Globus pallidus (tissue), 1 donor: ENCODE results near the gene GPR85.
"Not testable (repeated sequence)": the region's sequence is repeated elsewhere in the genome, so short reads cannot be mapped to it uniquely, and the experiment has no call there.

Source experiments
- DNase-seq: peaks from one replicate; pipeline ENCODE4 v3.0.0-alpha.2; 2015; ENCODE audit warnings: low spot score

The GPR85 gene, protein sequence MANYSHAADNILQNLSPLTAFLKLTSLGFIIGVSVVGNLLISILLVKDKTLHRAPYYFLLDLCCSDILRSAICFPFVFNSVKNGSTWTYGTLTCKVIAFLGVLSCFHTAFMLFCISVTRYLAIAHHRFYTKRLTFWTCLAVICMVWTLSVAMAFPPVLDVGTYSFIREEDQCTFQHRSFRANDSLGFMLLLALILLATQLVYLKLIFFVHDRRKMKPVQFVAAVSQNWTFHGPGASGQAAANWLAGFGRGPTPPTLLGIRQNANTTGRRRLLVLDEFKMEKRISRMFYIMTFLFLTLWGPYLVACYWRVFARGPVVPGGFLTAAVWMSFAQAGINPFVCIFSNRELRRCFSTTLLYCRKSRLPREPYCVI

DNA sequence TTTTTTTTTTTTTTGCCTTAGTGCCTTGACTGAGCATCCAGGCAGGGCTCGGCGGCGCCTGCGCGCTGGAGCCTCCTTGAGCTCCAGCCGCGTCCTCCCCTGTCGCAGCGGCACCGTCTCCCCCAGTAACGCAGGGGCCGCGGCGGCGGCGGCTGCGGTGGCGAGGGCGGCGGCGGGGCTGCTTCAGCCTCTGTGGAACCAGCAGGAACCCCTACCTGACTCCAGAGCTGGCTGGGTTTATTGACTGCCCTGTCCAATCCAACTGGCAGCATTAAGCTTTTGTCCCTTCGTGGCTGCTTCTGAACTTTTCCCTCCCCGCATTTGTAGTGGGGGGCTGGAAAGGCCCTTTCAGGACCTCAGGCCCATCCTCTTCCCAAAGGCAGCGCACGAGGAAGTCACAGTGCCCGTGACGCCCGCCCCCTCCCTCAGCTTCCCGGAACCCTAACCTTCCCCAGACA, at the start of gene GPR85:
Gene GPR85, minus strand, starts transcription at position 397 of the 458 bp plus-strand sequence. CDS start 2,106 bp downstream, outside the sequence.
- peak; percentile 54 for DNase-seq

DNA sequence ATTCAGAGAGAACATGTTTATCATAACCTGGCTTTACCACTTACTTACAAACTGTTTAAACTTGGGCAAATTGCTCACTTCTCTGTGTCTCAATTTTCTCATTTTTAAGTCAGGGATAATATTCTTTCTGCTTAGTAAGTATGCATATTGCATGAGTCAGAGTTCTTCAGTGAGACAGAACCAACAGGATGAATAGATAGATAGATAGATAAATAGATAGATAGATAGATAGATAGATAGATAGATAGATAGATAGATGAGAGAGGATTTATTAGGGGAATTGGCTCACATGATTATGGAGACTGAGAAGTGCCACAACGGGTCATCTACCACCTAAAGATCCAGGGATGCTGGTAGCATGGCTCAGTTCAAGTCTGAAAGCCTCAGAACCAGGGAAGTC, 47.4 kb upstream of the GPR85 start:
- DNase-seq, result no peak

DNA sequence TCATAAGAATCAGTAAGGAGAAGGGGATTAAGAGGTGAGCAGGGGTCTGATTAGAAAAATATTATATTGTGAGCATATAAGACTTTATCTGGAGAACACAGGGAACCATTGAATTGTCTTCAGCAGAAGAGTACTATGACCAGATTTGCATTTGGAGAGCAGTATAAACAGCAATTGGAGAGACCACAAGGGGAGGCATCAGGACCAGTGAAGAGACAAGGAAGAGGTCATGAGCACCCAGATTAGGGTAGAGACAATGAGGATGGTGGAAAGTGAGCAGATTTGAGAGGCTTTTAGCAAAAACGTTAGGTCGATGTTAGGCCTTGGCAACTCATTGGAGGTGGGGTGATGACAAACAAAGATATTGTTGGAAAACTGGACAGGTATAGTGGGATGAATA, 44.7 kb upstream of the GPR85 start:
- DNase-seq, result no peak

DNA sequence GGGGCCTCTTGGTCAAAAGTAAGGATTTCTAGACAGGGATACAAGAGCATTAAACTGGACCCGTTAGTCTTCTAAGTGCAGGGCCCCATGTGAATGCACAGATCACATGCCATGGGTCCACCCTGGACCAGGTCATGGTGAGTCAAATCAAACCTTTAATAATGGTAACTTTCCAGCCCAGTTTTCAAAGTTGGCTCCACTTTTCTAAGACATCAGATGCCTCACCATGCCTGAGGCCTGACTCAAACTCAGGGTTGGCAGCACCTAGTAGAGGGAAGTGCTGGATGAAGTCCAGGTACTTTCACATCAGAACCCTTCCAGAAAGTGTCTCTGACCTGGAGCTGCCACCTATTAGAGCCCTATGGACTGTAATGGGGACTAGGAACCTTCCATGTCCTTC, 41.4 kb upstream of the GPR85 start:
- no peak for DNase-seq

DNA sequence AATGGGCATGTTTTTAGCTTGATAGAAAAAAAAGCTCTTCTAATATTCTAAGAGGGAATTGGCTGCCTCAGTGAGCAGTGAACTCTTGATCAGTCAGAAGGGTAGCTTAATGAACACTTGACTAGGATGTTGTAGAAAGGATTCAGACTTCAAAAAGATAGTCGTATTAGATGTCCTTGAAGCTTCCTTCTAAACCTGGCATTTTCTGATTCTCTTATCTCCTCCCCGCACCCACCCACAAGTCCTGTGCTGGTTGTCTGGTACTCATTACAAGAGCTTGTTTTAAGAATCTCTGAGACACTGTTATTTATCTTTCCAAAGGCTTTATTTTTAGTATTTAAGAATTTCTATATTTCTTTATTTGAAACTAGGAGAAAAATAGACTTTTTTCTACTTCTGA, 39.1 kb upstream of the GPR85 start:
- DNase-seq, result no peak

DNA sequence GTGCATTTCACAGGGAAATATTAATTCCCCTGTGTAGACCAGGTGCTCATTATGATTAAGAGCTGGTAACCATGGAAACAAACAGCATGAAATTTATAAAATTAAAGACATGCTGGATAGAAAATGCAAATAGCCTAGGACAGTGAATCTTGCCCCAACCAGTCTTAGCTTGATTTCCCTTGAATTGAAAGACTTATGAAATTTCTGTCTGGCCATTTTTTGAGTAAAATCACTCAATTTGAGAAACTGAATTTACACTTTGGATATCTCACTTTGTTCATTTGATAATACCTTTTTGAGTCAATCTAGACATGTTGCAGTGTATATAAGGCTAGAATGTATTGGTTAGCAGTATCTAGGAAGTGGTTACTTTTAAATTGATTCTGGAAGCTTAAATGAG, 36.1 kb upstream of the GPR85 start:
- no peak for DNase-seq

DNA sequence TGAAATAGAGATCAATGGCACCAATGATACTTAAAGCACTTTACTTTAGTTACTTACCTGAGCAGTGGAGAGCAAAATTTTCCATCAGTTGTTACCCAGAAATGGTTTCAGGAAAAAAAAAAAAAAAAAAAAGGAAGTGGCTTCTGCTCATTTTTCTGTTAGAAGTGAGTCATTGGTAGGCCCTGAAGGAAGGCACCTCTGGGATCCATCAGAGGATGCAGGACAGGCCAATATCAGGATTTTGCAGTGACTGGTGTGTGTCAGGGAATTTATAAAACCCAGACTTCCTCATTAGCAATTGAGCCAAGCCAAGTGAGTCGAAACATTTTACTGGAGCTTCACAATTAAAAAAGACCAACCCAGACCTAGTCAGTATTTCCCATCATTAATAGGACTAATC, 34.0 kb upstream of the GPR85 start:
- no peak for DNase-seq

DNA sequence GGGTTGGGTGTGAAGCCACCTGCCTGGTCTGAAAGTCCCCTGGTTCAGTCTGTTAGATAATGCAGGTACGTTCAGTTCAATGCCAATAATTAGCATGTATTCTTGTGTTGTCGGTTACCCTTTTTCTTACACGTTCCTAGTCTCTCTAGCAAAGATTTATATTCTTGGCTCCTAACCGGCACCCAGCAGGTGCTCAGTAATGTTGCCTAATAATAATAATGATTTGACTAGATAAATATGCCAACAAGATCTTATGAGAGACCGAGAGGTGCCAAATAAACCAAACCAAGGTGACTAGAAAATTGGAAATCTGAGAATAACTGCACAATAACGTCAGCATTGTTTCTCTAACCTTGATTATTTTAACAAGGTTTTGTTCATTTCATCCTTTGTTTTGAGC, 32.8 kb upstream of the GPR85 start:
- no peak for DNase-seq

DNA sequence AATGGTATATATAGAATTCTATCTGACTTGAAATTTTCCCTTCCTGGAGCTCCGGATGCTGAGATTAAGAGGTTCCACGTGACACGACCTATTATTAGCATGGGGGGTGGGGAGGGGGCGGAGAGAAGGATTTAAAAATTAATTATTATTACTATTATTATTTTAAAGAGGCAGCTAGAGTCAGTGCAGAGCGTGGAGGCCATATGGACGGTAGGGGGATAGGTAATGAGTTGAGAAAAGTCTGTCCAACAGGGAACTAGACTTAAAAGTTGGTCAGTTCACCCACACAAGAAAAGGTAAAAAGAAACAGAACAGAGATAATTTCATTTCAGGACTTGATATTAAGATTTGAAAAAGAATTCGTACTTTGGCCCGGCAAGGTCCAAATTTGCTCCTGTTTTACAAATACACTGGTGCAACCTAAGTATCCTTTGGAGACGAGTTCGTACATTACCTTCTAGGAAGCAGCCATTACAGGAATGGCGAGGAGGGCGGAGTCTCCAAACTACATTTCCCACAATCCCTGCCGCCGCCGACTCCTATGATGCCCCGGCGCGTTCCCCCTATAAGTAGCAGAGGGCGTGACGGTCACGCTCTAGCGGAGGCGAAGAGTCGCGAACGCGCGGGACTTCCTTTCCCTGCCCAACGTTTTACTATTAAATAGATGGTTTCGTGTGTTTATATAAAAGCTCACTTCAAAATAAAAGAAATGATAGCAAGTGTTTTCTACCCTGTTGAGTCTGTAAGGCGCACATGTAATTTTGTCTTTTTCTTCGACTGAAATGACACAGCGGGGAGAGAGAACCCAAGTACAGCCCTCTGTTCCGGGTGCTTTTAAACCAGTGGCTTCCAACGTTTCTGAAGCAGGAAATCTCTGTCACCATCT, 31.7 kb upstream of the GPR85 start, which contains the start of gene SMIM30:
Gene SMIM30, minus strand, starts transcription at position 481 of the 886 bp plus-strand sequence. CDS start 976 bp downstream, outside the sequence.
- peak; percentile 93 for DNase-seq

DNA sequence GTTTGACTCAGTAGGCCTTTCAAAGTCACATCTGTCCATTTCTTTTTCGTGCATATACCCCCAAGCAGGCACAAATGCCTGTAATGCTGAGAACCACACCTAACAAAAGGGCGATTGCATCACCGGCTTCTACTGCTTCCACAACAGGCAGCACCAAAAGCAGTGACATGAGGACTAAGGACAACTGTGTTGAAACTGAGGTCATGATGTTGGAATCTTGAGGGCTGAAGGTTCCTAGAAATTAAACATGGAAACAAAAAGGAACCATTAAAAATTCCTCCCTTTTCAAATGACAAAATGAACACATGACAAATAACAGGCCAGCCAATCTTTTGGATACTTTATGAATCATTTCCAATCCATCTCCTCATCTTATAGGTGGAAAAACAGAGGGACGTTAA, 30.7 kb upstream of the GPR85 start:
- DNase-seq, result not testable (repeated sequence)

DNA sequence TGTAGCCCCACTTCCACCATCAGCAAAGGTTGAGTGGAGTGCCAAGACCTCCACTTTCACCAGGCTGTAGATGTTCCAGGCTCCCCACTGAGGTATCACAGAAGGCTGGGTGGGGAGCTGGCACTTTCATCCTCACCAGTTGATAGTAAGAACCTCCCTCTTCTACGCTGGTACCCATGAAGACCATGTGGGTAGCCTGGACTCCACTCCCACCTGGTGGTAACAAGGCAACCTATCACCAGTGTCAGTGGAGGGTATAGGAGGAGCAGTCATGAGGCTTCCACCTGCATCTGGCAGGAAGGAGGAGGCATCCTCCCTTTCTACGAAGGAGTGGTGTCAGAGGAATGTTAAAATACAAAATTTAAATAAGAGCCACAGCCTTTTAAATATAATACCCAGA, 27.3 kb upstream of the GPR85 start:
- DNase-seq, result no peak

DNA sequence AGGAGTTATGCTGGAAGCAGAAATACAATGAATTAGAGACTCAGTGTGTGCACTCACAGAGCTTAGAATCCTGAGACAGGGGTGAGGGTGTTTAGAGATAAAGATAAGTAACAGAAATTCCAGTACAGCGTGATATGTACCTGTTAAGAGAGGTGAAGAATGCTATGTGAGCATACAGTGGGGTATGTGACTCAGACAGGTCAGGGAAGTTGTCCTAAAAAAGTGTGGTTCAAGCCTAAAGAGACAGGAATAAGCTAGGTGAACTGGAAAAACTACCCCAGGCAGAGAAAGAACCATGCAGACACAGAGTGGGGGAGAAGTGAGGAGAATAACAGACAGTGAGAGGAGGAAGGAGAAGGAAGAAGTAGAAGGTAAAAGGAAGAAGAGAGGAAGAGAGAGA, 23.1 kb upstream of the GPR85 start:
- no peak for DNase-seq

DNA sequence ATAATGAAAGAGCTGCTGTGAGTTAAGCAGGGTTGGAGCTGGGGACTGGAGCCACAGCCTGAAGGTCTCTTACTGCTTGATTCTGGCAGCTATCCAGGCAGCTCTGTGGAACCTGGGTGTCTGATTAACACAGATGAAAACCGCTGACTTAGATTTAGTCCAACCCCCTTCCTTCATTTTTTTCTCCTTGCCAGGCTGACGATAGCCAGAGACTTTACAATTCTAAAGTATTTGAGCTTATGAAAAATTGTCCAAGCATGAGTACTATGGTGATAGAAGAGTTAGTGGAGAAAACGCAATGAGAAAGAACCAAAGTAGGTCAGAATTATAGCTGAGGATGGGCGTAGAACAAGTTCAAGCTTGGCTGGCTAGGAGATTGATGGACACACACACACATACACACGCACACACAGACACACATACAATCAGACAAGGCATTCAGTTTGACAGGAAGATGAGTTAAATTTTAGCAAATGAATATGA, 13.5 kb upstream of the GPR85 start:
- DNase-seq, result no peak

DNA sequence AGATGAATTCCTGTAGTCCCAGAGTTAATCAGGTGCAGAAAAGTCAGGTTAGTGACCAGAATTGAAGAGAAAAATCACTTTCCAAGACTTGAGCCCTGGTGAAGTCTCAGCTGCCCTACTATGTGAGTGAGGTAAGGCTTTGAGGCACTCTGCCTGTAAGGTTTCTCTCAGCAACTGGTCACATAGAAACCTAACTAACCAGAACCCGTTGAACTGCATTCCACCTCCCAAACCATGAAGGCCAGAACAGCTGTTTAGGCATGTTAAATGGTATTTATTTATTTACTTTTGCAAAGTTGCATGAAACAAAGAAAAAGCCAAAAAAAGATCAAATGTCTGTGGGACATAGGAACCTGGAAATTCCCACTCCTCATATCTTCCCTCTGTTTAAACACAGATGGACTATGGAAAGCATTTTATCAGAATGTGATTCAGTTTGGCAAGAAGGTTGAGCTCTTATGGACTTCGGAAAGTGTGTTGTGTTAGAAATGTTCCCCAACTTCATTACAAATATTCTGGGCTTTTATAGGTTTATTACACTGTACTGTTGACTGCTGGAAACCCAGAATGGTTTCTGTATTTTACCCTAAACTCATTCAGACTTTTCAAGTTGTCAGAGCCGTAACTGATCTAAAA, 12.8 kb upstream of the GPR85 start:
- no peak for DNase-seq

DNA sequence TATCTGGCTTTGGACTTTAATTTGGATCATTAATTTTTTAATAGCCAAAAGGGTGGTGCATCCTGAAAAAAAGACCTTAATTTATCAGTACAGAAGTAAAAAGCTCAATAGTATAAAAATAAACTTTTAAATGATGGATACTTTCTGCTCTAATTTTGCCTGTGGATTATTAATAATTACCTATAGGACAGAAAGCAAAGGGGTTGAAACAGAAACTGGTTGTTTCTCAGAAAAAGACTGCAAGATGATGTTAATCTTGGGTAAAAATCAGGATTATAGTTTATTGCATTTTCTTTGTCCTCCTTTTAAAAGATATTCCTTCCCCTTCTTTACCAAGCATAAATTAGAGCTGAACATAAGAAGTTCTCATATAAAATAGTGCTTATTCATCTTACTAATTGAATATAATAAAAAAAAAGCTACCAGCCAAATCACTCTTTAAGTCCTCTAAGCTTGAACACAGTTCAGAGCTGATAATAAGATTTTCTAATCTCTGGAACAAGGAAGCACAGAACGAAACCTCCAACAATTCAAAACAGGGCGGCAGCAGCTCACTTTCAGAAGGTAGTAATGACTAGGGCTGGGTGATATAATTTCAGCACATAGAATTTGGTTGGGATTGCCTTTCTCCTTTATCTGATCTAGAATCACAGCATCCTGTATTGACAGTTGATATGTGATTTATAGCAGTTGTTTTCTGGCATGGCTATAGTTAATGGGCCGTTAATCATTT, 8.1 kb upstream of the GPR85 start:
- no peak for DNase-seq

DNA sequence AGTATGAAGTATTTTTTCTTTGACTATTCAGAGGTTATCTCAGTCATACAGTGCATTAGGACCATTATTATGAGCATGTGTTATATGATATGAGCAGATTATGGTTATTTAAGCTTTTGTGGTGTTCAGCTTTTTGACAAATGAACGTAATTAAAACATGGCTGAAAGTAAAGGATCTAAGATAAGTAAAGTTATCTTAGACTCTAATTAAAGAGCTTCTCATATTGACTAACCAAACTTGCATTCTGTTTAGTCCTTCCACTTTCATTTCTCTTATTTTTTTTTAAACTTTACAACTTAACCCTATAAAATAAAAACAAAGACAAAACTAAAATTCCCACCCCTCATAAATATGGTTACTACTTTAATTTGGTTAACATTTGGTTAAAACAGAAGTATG, 6.9 kb upstream of the GPR85 start:
- DNase-seq, result no peak

DNA sequence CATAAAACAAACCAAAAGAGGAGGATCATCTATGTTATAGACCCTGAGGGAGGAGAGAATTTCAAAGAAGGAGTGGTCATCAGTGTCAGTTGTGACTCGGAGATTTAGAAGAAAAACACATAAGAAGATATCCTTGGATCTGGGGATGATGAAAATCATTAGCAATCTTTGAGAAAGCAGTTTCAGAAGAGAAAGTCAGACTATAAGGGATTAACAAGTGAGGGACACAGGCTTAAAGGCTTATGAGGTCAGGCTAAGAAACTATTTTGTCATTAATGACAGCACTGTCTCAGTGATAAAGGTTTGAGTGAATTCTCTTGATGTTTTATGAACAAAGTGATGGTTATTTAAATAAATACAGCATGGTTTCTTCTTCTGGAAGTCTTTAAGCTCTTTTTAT, 6.1 kb upstream of the GPR85 start:
- DNase-seq, result no peak

DNA sequence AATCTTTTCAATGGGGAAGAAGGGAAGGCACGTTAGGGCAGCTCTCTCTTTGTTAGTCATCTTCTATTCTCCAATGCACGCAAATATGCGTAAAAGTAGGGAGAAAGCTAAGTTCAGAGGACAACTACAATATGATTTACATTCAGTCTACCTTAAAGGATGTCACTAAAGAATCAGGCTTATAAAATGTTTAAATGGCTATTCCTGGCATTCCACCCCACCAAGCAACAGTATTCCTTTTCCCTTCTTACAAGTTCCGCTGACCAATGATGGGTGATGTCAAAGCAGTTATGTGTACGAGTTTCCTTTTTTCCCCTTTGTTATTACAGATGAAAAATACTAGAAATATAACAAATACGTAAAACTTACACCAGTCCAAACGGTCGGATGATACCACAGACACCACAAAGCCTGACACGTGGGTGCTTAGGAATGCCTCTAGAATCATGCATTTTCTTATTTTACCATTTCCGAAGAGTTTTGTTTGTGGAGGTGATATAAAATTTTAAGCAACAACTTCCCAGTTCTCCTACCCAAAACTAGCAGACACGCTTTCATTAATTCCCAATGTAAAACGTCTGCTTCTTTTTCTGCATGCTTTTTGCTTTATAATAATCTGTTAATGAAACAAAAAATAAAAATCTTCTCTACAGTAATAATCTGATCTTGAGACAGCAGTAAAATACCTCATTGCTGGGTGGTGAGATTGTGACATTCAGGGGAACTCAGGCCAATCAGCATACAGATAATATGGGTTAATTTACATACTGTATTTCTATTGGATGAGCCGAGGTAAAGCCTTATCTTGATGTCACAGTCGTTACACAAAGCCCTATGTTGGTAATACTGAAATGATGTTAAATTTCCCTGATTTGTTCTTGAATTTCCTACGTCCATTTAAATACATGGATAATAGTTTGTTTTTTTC, 708 bp upstream of the GPR85 start:
- DNase-seq, result peak; percentile 57

DNA sequence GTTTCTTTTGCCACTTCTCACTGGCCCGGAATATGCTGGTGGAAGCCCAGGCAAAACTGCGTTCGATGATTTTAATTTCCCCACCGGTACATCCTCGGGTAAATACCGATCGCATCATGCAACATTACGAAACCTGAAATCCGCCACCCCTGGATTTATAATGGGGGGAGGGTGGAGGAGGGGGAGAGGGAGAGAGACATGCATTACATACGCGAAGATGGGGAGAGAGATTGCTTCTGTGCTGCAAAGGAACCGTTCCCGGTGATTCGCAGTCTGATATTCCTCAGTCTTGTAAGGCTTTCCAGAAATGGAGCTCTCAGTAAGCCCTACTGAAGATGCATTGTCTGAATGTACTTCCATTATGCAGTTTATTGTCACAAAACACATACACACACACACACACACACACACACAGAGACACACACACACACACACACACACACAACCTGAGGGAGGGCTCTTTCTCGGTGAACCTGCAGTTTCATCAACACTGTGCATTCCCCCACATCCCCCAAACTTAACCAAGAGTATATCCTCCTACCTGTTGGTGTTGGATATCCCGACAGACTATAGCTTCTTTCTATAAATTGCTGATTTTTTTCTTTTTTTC, 741 bp downstream of the GPR85 start:
- peak; percentile 8 for DNase-seq
